LNCaP clone FGC (cell line): ENCODE results near the gene EGFLAM.

Experiments
- DNase-seq: peaks from one replicate; pipeline ENCODE4 v3.0.0-alpha.2; 2011; ENCODE audit warnings: low read depth
- H3K4me3 ChIP-seq: 2 replicates; pipeline ENCODE4 v1.5.1; 2011; ENCODE audit warnings: mild to moderate bottlenecking, low read depth, low read length, control low read depth
- TF ChIP-seq, protein P1 (sequence below): IDR thresholded peaks from 2 replicates; pipeline ENCODE4 v1.5.1; 2012; ENCODE audit warnings: mild to moderate bottlenecking; ENCODE audit not compliant: control insufficient read depth, insufficient read depth; ENCODE audit errors: extremely low read depth

EGFLAM gene

DNA sequence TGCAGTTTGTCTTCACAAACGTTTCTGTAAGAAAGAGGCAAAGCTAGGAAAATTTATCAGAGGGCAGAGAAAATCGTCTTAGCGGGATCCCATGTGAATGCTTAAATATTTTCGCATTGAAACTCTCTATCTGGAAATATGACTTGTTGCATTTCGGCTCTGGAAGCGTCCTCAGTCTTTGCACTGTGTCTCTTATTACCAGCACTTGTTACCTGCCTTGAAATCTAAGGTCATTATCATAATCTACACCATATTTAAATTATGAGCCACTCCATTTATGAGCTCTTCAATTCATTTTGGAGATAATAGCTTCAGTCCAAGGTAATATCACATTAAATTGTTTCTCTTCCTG is 1.4 kb downstream of the EGFLAM start:
- TF ChIP-seq, protein P1, sequence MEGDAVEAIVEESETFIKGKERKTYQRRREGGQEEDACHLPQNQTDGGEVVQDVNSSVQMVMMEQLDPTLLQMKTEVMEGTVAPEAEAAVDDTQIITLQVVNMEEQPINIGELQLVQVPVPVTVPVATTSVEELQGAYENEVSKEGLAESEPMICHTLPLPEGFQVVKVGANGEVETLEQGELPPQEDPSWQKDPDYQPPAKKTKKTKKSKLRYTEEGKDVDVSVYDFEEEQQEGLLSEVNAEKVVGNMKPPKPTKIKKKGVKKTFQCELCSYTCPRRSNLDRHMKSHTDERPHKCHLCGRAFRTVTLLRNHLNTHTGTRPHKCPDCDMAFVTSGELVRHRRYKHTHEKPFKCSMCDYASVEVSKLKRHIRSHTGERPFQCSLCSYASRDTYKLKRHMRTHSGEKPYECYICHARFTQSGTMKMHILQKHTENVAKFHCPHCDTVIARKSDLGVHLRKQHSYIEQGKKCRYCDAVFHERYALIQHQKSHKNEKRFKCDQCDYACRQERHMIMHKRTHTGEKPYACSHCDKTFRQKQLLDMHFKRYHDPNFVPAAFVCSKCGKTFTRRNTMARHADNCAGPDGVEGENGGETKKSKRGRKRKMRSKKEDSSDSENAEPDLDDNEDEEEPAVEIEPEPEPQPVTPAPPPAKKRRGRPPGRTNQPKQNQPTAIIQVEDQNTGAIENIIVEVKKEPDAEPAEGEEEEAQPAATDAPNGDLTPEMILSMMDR, result no peak
- no peak for DNase-seq
- no peak overlapping the region for H3K4me3 ChIP-seq

DNA sequence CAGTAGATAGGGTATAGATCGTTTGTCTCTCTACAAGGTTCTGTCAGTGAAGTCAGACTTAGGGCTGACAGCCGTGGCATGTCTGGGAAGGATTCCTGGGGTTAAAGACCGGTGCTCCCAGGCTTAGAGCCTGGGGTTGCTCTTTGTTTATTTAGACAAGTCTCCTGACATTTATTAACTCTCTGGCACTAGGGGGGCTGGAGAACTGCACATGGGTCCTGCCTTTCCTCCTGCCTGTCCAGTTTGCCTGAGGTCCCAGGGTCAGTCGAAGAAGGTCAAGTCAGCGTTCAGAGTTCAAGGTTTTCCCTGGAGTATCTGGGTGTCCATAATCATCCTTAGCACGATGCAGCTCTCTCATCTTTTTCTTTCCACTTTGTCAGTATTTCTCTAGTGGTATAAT is 5.6 kb downstream of the EGFLAM start:
- TF ChIP-seq, protein P1, result no peak
- DNase-seq, result no peak
- H3K4me3 ChIP-seq, result no peak overlapping the region

DNA sequence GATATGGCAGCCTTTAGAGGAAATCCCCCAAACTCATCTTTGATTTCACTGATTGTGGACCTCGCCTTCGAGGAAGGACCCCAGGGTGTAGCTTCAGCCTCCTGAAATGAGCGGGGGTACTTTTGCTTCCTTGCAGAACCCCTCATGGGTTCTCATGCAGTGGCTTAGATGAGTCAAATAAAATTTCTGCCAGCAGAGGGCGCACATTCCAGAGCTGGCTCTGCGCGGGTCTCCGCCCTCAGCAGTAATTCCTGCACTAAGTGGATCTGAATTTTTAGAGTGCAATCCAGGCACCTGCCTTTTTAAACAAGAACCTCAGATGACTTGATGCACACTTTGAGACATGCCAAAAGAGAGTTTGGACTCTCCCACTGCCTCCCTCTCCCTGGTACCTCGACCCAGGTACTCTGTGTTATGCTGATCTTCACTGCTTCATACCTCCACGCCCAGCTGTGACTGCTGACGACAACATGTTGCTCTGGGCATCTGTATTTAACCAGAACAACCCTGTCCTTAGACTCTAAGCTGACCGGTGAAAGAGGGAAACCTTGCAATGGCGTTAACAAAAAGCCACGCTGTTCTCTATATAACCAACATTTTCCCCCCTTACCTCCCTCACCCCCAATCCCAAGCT is 7.3 kb downstream of the EGFLAM start:
- H3K4me3 ChIP-seq, result no peak overlapping the region
- peak; percentile 2 for DNase-seq
- TF ChIP-seq, protein P1, result peak; percentile 67

DNA sequence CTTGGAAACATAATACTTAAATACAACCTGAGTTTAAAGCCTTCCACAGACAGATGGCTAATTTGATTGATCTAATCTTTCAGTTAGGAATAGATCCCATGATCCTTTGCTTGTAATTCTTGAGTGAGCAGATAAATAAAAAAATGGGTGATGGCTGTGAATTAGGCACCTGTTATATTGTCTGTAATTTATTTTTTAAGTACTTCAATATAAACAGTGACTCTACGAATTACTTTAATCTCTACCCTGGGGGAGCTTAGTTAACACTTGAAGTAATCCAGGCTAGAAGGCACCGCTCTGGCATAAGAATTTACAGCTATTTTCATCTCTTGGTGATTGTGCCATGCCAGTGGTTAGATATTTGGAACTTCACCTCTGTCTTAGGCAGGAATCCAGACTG is 9.0 kb downstream of the EGFLAM start:
- no peak for DNase-seq
- H3K4me3 ChIP-seq, result no peak overlapping the region
- TF ChIP-seq, protein P1, result no peak

DNA sequence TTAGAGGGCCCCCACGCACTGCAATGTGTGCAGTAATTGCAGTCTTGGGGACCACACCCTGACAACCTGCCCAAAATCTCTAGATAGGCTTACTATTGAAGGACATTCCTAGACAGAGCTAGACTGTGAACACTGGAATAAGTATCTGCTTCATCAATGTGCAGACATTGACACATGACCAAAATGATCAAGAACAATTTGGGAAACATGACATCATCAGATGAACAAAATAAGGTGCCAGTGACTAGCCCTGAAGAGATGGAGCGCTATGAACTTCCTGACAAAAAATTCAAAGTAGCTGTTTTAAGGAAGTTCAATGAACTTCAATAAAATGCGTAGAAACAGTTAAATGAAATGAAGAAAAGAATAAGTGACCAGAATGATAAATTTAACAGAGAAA is 15.3 kb downstream of the EGFLAM start:
- DNase-seq, result no peak
- no peak overlapping the region for H3K4me3 ChIP-seq
- TF ChIP-seq, protein P1, result no peak

DNA sequence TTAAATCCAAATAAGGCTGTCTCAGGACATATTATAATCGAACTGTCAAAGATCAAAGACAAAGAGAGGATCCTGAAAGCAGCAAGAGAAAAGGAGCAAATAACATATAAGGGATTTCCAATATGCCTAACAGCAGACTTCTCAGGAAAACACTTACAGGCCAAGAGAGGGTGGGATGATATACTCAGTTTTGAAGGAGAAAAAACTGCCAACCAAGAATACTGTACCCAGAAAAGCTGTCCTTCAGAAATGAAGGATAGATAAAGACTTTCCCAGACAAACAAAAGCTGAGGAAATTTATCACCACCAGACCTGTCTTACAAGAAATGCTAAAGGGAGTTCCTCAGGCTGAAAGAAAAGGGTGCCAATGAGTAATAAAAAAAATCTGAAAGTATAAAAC is 16.0 kb downstream of the EGFLAM start:
- DNase-seq, result no peak
- TF ChIP-seq, protein P1, result no peak
- H3K4me3 ChIP-seq, result no peak overlapping the region

DNA sequence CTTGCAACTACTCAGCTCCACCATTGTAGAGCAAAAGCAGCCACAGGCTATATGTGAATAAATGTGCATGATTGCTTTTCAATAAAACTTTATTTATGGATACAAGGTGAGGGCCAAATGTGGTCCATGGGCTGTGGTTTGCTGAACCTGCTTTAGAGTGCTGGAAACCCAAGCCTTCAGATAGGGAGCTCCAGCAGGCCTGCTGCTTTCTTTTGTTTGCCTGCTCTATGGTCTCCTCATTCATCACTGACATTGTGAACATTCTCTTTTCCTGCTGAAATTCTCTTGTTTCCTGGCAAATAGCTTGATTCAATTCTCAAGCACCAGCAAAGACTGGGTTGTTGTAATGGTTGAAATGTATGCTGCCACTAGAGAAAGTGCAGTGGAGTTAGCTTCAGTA is 26.0 kb downstream of the EGFLAM start:
- H3K4me3 ChIP-seq, result no peak overlapping the region
- TF ChIP-seq, protein P1, result no peak
- DNase-seq, result no peak
